Measurements from ENCODE around the gene UTP20.

Gene UTP20

GRCh38 chr12:101277443-101277842 is 2.5 kb upstream of the UTP20 start:
- Histone ChIP-seq H3K9me3 (ENCODE audit: insufficient read depth, low read depth, low read length) (no peaks in the 10 kb centered on the region), H3K4me1 (ENCODE audit: insufficient read depth, low read length) (no peaks in the 10 kb centered on the region), H3K4me3 (ENCODE audit: low read length) (no peak overlapping the region), H3K9ac (ENCODE audit: low read depth, low read length) (no peak overlapping the region), H3K36me3 (ENCODE audit: insufficient read depth, low read depth, low read length) (peaks cover 8% of the 10 kb centered on the region), H3K27ac (ENCODE audit: low read length) (no peak overlapping the region), H3K27me3 (ENCODE audit: insufficient read depth, low read length) (no peaks in the 10 kb centered on the region)

DNA sequence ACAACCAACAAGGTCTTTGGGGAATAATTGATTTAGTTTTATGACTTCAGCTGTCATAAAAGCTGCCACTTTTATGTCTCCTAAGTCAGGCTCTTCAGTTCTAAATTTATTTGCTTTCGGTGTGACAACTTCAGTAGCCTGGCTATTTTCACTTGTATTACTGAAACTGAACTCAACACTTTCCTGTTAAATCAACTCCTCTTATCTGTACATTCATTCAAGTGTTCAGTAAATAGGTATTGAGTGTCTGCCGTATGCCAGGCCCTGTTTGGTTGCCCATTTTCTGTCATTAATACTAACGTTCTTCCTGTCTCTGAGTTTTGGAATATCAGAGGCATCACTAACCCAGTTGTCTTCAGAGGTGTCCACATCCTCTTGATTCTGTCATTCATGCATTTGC is 7.5 kb downstream of the UTP20 start:
- no peaks in the 10 kb centered on the region for H3K27me3 ChIP-seq (ENCODE audit: insufficient read depth, low read length)
- H3K4me3 ChIP-seq (ENCODE audit: low read length): no peak overlapping the region
- no peak overlapping the region for H3K9ac ChIP-seq (ENCODE audit: low read depth, low read length)
- H3K27ac ChIP-seq (ENCODE audit: low read length): no peak overlapping the region
- no peaks in the 10 kb centered on the region for H3K4me1 ChIP-seq (ENCODE audit: insufficient read depth, low read length)
- peaks cover 97% of the 10 kb centered on the region for H3K36me3 ChIP-seq (ENCODE audit: insufficient read depth, low read depth, low read length)
- H3K9me3 ChIP-seq (ENCODE audit: insufficient read depth, low read depth, low read length): no peaks in the 10 kb centered on the region

- Histone ChIP-seq H3K36me3 (ENCODE audit: insufficient read depth, low read depth, low read length) (peaks cover 92% of the 10 kb centered on the region), H3K4me1 (ENCODE audit: insufficient read depth, low read length) (no peaks in the 10 kb centered on the region; the same call in 1 of the 2 replicates), H3K9me3 (ENCODE audit: insufficient read depth, low read depth, low read length) (no peaks in the 10 kb centered on the region), H3K4me3 (ENCODE audit: low read length) (no peak overlapping the region), H3K27ac (ENCODE audit: low read length) (no peak overlapping the region), H3K9ac (ENCODE audit: low read depth, low read length) (no peak overlapping the region), H3K27me3 (ENCODE audit: insufficient read depth, low read length) (no peaks in the 10 kb centered on the region)
Measured at GRCh38 chr12:101297661-101298060, 17.8 kb downstream of the UTP20 start.

- Histone ChIP-seq H3K27ac (ENCODE audit: low read length) (no peak overlapping the region), H3K36me3 (ENCODE audit: insufficient read depth, low read depth, low read length) (peaks cover 92% of the 10 kb centered on the region)
Measured at GRCh38 chr12:101298426-101298825, 18.5 kb downstream of the UTP20 start.

DNA sequence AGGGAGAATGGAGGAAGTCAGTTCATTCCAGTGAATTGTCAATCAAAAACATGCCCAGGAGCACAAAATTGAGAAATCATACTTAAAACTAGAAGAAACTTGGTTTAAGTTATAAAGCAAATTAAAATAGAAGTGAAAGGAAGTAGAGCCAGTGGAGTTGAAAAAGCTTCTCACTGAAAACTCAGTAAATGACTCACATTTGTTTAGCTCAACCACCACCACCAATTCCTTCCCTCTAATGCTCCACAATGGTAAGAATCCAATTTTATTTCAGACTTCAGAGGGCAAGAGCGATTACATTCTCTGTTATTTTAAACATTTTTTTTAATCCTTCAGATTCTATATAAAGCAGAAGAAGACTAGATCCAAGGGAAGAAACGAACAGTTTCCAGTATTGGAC is 19.4 kb downstream of the UTP20 start:
- H3K9me3 ChIP-seq (ENCODE audit: insufficient read depth, low read depth, low read length): no peaks in the 10 kb centered on the region
- no peaks in the 10 kb centered on the region for H3K27me3 ChIP-seq (ENCODE audit: insufficient read depth, low read length)
- H3K9ac ChIP-seq (ENCODE audit: low read depth, low read length): no peak overlapping the region
- no peak overlapping the region for H3K27ac ChIP-seq (ENCODE audit: low read length)
- no peaks in the 10 kb centered on the region; the same call in 1 of the 2 replicates for H3K4me1 ChIP-seq (ENCODE audit: insufficient read depth, low read length)
- H3K4me3 ChIP-seq (ENCODE audit: low read length): no peak overlapping the region
- peaks cover 94% of the 10 kb centered on the region for H3K36me3 ChIP-seq (ENCODE audit: insufficient read depth, low read depth, low read length)

More at GRCh38 chr12:101298426-101298825, 18.5 kb downstream of the UTP20 start:
- H3K27me3 ChIP-seq (ENCODE audit: insufficient read depth, low read length): no peaks in the 10 kb centered on the region
- no peak overlapping the region for H3K4me3 ChIP-seq (ENCODE audit: low read length)
- no peaks in the 10 kb centered on the region; the same call in 1 of the 2 replicates for H3K4me1 ChIP-seq (ENCODE audit: insufficient read depth, low read length)
- no peak overlapping the region for H3K9ac ChIP-seq (ENCODE audit: low read depth, low read length)
- H3K9me3 ChIP-seq (ENCODE audit: insufficient read depth, low read depth, low read length): no peaks in the 10 kb centered on the region

DNA sequence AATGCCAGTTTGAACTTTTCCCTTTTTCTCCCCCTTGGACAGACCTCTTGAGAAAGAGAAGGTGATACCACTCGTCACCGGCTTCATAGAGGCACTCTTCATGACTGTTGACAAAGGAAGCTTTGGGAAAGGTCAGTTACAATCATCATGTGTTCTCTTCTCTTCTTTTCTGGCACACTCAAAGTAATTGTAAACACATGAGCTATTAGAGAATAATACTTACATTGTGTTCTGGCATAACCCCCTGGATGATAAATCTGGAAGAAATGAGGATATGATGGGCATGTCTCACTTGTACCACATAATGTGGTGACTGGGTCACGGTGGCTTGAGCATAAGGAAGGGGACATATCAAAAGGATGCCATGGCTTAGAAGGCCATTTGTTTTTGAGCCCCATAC is 20.0 kb downstream of the UTP20 start:
- no peaks in the 10 kb centered on the region; the same call in 1 of the 2 replicates for H3K4me1 ChIP-seq (ENCODE audit: insufficient read depth, low read length)
- H3K36me3 ChIP-seq (ENCODE audit: insufficient read depth, low read depth, low read length): peaks cover 94% of the 10 kb centered on the region
- no peak overlapping the region for H3K27ac ChIP-seq (ENCODE audit: low read length)
- H3K4me3 ChIP-seq (ENCODE audit: low read length): no peak overlapping the region
- H3K27me3 ChIP-seq (ENCODE audit: insufficient read depth, low read length): no peaks in the 10 kb centered on the region
- H3K9me3 ChIP-seq (ENCODE audit: insufficient read depth, low read depth, low read length): no peaks in the 10 kb centered on the region
- no peak overlapping the region for H3K9ac ChIP-seq (ENCODE audit: low read depth, low read length)

- H3K36me3 ChIP-seq (ENCODE audit: insufficient read depth, low read depth, low read length): peaks cover 98% of the 10 kb centered on the region
- no peaks in the 10 kb centered on the region for H3K27me3 ChIP-seq (ENCODE audit: insufficient read depth, low read length)
- H3K27ac ChIP-seq (ENCODE audit: low read length): no peak overlapping the region
- no peak overlapping the region for H3K9ac ChIP-seq (ENCODE audit: low read depth, low read length)
- no peaks in the 10 kb centered on the region for H3K9me3 ChIP-seq (ENCODE audit: insufficient read depth, low read depth, low read length)
- H3K4me3 ChIP-seq (ENCODE audit: low read length): no peak overlapping the region
- H3K4me1 ChIP-seq (ENCODE audit: insufficient read depth, low read length): no peaks in the 10 kb centered on the region; the same call in 1 of the 2 replicates
Measured at GRCh38 chr12:101302741-101303140, 22.8 kb downstream of the UTP20 start.

DNA sequence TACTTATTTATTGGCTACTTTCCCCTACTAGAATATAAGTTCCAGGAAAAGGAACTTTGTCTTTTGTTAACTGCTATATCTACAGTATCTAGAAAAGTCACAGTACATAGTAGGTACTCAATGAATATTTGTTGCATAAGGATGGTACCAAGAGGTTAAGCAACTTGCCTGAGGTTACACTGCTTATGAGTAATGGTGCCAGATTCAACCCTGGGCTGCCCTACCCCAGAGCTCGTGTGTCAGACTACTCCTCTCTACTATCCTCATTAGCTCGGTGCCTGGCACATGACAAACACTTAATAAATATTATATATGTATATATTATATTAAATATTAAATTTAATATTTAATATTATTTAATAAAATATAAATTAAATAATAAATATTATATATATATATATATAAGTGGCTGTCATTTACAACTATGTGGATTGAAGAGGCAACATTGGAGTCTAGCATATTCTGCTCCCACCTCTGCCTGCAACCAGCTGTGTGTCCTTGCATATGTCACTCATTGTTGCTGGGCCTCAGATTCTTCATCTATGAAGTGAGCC is 25.4 kb downstream of the UTP20 start:
- no peaks in the 10 kb centered on the region for H3K27me3 ChIP-seq (ENCODE audit: insufficient read depth, low read length)
- no peak overlapping the region for H3K27ac ChIP-seq (ENCODE audit: low read length)
- H3K36me3 ChIP-seq (ENCODE audit: insufficient read depth, low read depth, low read length): peaks cover 98% of the 10 kb centered on the region
- H3K9me3 ChIP-seq (ENCODE audit: insufficient read depth, low read depth, low read length): no peaks in the 10 kb centered on the region
- no peak overlapping the region for H3K4me3 ChIP-seq (ENCODE audit: low read length)
- H3K4me1 ChIP-seq (ENCODE audit: insufficient read depth, low read length): no peaks in the 10 kb centered on the region
- H3K9ac ChIP-seq (ENCODE audit: low read depth, low read length): no peak overlapping the region

DNA sequence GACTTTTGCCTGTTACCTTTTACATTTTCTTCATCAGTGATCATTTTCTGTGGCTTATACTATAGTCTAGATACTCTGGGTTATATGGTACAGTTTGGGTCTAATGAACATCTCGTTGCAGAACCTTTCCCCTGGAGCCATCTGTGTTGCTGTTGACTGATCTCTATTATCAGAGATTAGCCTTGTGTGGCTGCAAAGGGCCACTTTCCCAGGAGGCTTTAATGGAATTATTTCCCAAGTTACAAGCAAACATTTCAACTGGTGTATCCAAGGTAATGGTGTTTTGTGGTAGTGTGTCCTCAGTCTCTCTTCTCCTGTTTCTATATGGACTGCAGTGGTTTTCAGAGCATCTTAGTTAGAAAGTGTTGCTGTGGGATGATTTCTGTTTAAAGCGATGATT is 25.9 kb downstream of the UTP20 start:
- H3K36me3 ChIP-seq (ENCODE audit: insufficient read depth, low read depth, low read length): peaks cover 98% of the 10 kb centered on the region
- no peak overlapping the region for H3K27ac ChIP-seq (ENCODE audit: low read length)
- H3K9ac ChIP-seq (ENCODE audit: low read depth, low read length): no peak overlapping the region
- H3K27me3 ChIP-seq (ENCODE audit: insufficient read depth, low read length): no peaks in the 10 kb centered on the region
- no peaks in the 10 kb centered on the region for H3K9me3 ChIP-seq (ENCODE audit: insufficient read depth, low read depth, low read length)
- H3K4me3 ChIP-seq (ENCODE audit: low read length): no peak overlapping the region
- no peaks in the 10 kb centered on the region for H3K4me1 ChIP-seq (ENCODE audit: insufficient read depth, low read length)

GRCh38 chr12:101322480-101322879 is 42.6 kb downstream of the UTP20 start:
- H3K9me3 ChIP-seq (ENCODE audit: insufficient read depth, low read depth, low read length): no peaks in the 10 kb centered on the region
- H3K36me3 ChIP-seq (ENCODE audit: insufficient read depth, low read depth, low read length): peaks cover 84% of the 10 kb centered on the region
- H3K27me3 ChIP-seq (ENCODE audit: insufficient read depth, low read length): no peaks in the 10 kb centered on the region
- no peaks in the 10 kb centered on the region for H3K4me1 ChIP-seq (ENCODE audit: insufficient read depth, low read length)
- H3K27ac ChIP-seq (ENCODE audit: low read length): no peak overlapping the region
- no peak overlapping the region for H3K4me3 ChIP-seq (ENCODE audit: low read length)
- H3K9ac ChIP-seq (ENCODE audit: low read depth, low read length): no peak overlapping the region

- no peaks in the 10 kb centered on the region for H3K27me3 ChIP-seq (ENCODE audit: insufficient read depth, low read length)
- no peak overlapping the region for H3K27ac ChIP-seq (ENCODE audit: low read length)
- H3K4me3 ChIP-seq (ENCODE audit: low read length): no peak overlapping the region
- H3K36me3 ChIP-seq (ENCODE audit: insufficient read depth, low read depth, low read length): peaks cover 84% of the 10 kb centered on the region
- no peaks in the 10 kb centered on the region for H3K4me1 ChIP-seq (ENCODE audit: insufficient read depth, low read length)
- no peaks in the 10 kb centered on the region for H3K9me3 ChIP-seq (ENCODE audit: insufficient read depth, low read depth, low read length)
- H3K9ac ChIP-seq (ENCODE audit: low read depth, low read length): no peak overlapping the region
Measured at GRCh38 chr12:101323255-101323654, 43.4 kb downstream of the UTP20 start.

DNA sequence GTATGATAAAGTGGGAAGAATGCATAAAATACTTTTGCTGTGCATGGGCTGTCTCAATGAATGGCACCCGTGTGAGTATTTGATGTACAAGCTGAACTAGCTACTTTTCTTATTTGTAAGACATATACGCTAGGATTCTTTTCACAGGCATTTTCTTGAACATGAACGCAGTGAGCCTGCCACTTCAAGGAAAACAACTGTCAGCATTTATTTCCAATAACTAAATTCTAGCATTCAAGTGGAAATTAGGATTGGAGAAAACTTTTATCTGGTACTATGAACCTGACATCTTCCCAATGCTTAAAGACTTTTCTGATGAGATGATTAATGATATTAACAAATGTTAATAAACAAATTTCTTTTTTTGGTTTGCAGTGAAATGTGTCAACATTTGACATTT is 45.7 kb downstream of the UTP20 start:
- no peaks in the 10 kb centered on the region for H3K4me1 ChIP-seq (ENCODE audit: insufficient read depth, low read length)
- no peaks in the 10 kb centered on the region for H3K9me3 ChIP-seq (ENCODE audit: insufficient read depth, low read depth, low read length)
- H3K36me3 ChIP-seq (ENCODE audit: insufficient read depth, low read depth, low read length): peaks cover 84% of the 10 kb centered on the region
- no peaks in the 10 kb centered on the region for H3K27me3 ChIP-seq (ENCODE audit: insufficient read depth, low read length)
- no peak overlapping the region for H3K27ac ChIP-seq (ENCODE audit: low read length)
- H3K4me3 ChIP-seq (ENCODE audit: low read length): no peak overlapping the region
- no peak overlapping the region for H3K9ac ChIP-seq (ENCODE audit: low read depth, low read length)

All from iPS-20b (cell line).